ENCODE measurements around the gene TMEM87B. TPM values are rescaled to one million over a fixed set of nuclear protein-coding genes. Genes with fewer than 3 reads are reported as not detected.
"Not testable (repeated sequence)": the region's sequence is repeated elsewhere in the genome, so short reads cannot be mapped to it uniquely, and the experiment has no call there.

The TMEM87B gene
- total RNA-seq, 1 donor from 2014 or later: 15.7 TPM

- intact Hi-C loops (cut with micrococcal nuclease): not testable (repeated sequence)
Observed at GRCh38 chr2:112113354-112113753, 58.3 kb downstream of the TMEM87B start.

GRCh38 chr2:112118148-112118547 is 63.1 kb downstream of the TMEM87B start:
- intact Hi-C loops (cut with micrococcal nuclease): no loop called here

GRCh38 chr2:112121682-112122254 is 66.7 kb downstream of the TMEM87B start:
- intact Hi-C loops (cut with micrococcal nuclease): loop anchor here (1.0 to 5.0 kb wide), 11 partner anchors 66 to 461 kb away; partner anchors contain the start of genes RGPD8, TTL and ZC3H6

GRCh38 chr2:112129060-112129459 is 74.0 kb downstream of the TMEM87B start:
- intact Hi-C loops (cut with micrococcal nuclease): loop anchor here (5.0 kb wide), 1 partner anchor 43 kb away; no protein-coding TSS in a partner anchor

- intact Hi-C loops (cut with micrococcal nuclease): no loop called here
Observed at GRCh38 chr2:112133344-112133743, 78.3 kb downstream of the TMEM87B start.

GRCh38 chr2:112134120-112134519 is 79.1 kb downstream of the TMEM87B start:
- intact Hi-C loops (cut with micrococcal nuclease): no loop called here

GRCh38 chr2:112136096-112136495 is 81.0 kb downstream of the TMEM87B start:
- intact Hi-C loops (cut with micrococcal nuclease): no loop called here

GRCh38 chr2:112137516-112138158 is 82.6 kb downstream of the TMEM87B start:
- intact Hi-C loops (cut with micrococcal nuclease): no loop called here

- intact Hi-C loops (cut with micrococcal nuclease): no loop called here
Observed at GRCh38 chr2:112138159-112139032, 83.3 kb downstream of the TMEM87B start, which contains the start of gene FBLN7. Gene FBLN7 (plus strand): TSS chr2:112138385. CDS start chr2:112138656, 271 bp downstream.

- intact Hi-C loops (cut with micrococcal nuclease): not testable (repeated sequence)
Observed at GRCh38 chr2:112139033-112139614, 84.1 kb downstream of the TMEM87B start.

GRCh38 chr2:112139661-112140204 is 84.7 kb downstream of the TMEM87B start:
- intact Hi-C loops (cut with micrococcal nuclease): not testable (repeated sequence)

- intact Hi-C loops (cut with micrococcal nuclease): no loop called here
Observed at GRCh38 chr2:112140205-112140802, 85.2 kb downstream of the TMEM87B start.

GRCh38 chr2:112140899-112141625 is 86.0 kb downstream of the TMEM87B start:
- intact Hi-C loops (cut with micrococcal nuclease): no loop called here

GRCh38 chr2:112141626-112142007 is 86.5 kb downstream of the TMEM87B start:
- intact Hi-C loops (cut with micrococcal nuclease): no loop called here

- intact Hi-C loops (cut with micrococcal nuclease): no loop called here
Observed at GRCh38 chr2:112142525-112143078, 87.5 kb downstream of the TMEM87B start.

- intact Hi-C loops (cut with micrococcal nuclease): no loop called here
Observed at GRCh38 chr2:112143150-112143549, 88.1 kb downstream of the TMEM87B start.

- intact Hi-C loops (cut with micrococcal nuclease): no loop called here
Observed at GRCh38 chr2:112144966-112145365, 89.9 kb downstream of the TMEM87B start.

GRCh38 chr2:112147382-112148168 is 92.5 kb downstream of the TMEM87B start:
- intact Hi-C loops (cut with micrococcal nuclease): no loop called here

GRCh38 chr2:112148477-112148876 is 93.4 kb downstream of the TMEM87B start:
- intact Hi-C loops (cut with micrococcal nuclease): no loop called here

Measured in T-helper 1 cell treated with Interleukin-12 subunit alpha and Interleukin-12 subunit beta and Interleukin-4 antibody, amounts not matched to agents 30 ng/mL and 1 ng/mL, for 36 hours (primary cell).